Esophagus muscularis mucosa (tissue), 3 donors: Measurements from ENCODE around the gene CUEDC2.

Experiments used
- CTCF ChIP-seq, 3 experiments: fragments of 200-600 bp in 2 of 3; fragments of 450-650 bp in 1 of 3; sonication (generic) in 2 of 3; IDR thresholded peaks; one replicate each; pipeline ENCODE4 v1.5.1; 2017 to 2019; ENCODE audit warnings: antibody characterized with exemption in 3 of 3, mild to moderate bottlenecking in 2 of 3, moderate library complexity in 1 of 3
- EP300 ChIP-seq: sonication (generic); formaldehyde crosslinking; IDR thresholded peaks from one replicate; pipeline ENCODE4 v1.6.1; 2017; ENCODE audit warnings: antibody characterized with exemption

- no peak for TF ChIP-seq CTCF (IDR thresholded peaks at IDR 0.05)
- TF ChIP-seq EP300 = no peak
These were observed 20.1 kb downstream of the CUEDC2 start for GRCh38 chr10:102412293-102412692.
